Activated CD8-positive, alpha-beta memory T cell treated with anti-CD3 and anti-CD28 coated beads, Interleukin-2, amount 50 U/mL, for 4 hours (primary cell): ENCODE results near the gene PCNX2.

Source experiments
- DNase-seq: peaks from one replicate; pipeline ENCODE4 v3.0.0-alpha.2; 2020

The PCNX2 gene

DNA sequence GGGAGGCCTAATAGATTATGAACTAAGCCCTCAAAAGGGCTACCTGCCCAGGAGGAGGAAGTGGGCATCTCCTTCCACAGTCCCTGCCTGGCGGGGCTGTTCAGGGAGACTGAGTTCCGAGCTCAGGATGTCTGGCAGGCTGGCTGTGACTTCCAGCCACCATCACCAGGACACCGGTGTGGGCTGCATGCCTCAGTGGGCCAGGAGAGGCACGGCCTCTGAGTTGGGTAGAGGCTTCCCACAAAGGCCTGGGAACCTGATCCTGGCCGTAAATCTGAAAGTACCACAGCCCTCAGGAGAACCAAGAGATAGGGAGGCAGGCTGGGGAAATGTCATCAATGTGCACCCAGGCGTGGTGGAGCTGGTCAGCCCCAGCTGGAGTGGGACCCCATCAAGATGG is 316.0 kb downstream of the PCNX2 start:
- no peak for DNase-seq

DNA sequence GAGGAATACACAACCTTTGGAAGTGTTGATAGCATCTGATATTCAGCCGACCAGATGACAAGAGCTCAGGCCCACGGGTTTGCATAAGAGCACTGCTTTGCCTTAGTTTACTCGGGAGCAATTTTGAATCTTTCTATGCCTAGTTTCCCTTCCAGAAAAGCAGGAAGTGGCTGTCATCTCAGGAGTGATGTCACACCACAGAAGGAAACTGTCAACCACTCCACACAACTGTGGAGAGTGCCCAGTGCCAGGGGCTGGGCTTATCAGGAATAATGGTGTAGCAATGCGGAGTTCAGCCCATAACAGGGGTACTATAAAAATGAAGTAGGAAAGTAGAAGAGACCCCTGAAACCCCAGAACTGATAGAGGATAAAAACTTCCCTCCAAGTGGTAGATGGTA is 316.7 kb downstream of the PCNX2 start:
- DNase-seq, result no peak

DNA sequence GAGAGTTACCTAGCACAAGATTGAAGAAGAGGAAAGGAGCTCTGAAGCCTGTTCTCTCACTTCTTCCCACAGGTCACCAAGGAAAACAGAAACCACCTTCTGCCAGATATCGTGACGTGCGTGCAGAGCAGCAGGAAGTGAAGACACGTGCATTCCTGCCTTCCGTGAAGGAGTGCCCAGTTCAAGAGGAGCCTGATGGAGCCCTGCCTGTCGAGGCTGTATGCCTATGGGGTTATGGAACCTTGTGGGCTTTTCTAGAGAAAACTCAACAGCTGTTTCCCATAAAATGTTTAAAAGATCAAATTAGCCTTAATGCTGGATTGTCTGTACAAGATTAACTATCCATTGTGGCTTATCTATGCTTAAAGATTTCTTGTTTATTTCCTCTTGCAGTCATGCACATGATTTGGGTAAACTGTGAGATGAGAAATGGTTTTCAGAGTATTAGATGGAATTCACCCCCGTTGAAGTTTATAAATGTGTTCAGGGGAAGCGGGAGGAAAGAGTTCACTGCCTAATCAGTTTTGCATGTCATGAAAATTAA is 317.4 kb downstream of the PCNX2 start:
- DNase-seq, result no peak

DNA sequence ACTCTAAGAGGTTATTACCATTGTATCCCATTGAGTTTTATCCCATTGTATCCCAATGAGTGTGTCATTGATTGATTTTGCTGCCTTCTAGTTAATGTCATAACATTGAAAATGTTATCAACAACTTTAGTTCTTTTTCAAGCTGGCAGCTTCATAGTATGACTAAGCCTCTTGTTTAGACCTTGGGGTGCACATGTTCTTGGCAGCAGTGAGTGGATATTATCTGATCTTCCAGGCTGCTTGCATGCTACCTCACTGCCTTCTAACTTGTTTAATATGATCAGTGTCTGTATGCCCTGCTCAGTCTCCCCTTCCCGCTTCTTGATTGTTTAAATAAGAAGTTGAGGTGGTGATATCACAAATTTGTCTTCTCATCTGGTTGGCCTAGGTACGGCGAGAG is 320.6 kb downstream of the PCNX2 start:
- DNase-seq, result no peak

DNA sequence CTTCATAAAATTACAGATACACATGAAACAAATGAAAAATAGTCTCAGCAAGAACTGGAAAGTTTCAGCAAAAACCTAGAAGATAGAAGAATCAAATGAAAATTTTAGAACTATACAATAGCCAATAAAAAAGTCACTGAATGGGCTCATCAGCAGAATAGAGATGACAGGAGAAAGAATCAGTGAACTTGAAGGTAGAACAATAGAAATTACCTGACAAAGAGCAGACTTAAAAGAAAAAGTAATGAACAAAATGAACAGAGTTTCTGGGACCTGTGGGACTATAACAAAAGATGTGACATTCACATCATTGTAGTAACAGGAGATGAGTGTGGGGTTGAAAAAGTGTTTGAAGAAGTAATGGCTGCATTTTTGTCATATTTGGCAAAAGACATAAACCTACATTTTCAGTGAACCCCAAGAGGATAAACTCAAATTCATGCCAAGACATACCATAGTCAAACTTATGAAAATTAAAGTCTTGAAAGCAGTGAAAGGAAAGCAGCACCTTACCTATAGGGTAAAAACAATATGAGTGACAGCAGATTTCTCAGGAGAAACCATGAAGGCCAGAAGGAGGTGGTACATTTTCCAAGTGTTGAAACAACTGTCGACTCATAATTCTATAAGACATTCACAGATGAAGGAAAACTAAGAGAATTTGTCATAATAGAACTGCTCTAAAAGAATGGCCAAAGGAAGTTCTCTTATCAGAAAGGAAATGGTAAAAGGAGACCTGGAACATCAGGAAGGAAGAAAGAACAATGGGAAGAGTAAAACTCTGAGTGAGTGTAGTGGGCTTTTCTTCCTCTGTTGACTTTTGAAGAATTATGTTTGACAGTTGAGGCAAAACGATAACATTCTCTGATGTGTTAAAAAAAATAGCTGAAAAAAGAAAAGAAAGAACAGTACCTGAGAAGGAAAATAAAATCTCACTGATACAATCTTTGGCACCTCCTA is 321.6 kb downstream of the PCNX2 start:
- no peak for DNase-seq

DNA sequence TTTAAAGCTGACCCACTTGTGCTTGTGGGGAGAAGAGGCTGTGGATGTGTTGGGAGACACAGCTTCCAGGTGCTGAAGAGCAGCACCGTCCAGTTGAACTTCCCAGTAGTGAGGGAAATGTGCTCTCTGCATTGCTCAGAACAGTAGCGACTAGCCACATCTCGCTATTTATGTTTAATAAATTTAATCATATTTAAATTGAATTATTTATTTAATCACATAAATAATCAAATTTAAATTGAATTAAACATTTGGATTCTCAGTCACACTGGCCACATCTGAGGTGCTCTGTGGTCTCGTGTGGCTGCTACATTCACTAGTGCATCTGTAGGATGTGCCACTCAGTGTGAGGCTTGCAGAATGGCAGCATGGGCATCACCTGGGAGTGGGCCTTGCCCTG is 325.0 kb downstream of the PCNX2 start:
- DNase-seq, result no peak

DNA sequence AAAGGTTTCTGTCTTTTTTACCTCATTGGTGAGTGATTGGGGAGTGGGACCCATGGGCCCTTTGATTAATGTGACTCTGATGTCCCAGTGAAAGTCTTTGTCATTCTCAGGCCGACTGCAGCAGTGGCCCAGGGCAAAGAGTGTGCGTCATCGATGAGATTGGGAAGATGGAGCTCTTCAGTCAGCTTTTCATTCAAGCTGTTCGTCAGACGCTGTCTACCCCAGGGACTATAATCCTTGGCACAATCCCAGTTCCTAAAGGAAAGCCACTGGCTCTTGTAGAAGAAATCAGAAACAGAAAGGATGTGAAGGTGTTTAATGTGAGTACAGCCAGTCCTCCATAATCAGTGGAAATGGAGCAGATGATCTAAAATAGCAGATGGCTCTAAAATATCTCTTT is 325.7 kb downstream of the PCNX2 start:
- DNase-seq, result no peak

DNA sequence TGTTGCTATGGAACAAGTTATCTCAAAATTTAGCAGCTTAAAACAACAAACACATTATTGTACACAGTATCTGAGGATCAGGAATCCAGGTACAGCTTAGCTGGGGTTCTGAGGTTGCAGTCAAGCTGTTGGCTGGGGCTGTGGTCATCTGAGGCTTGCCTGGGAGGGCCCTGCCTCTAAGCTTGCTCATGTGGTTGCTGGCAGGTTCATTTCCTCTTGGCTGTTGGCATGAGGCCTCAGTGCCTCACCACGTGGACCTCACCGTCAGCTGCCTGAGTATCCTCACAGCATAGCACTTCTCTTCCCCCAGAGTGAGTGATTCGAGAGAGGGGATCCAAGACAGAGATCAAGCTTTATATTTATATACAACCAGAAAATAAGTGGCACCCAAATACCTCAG is 326.6 kb downstream of the PCNX2 start:
- DNase-seq, result no peak

DNA sequence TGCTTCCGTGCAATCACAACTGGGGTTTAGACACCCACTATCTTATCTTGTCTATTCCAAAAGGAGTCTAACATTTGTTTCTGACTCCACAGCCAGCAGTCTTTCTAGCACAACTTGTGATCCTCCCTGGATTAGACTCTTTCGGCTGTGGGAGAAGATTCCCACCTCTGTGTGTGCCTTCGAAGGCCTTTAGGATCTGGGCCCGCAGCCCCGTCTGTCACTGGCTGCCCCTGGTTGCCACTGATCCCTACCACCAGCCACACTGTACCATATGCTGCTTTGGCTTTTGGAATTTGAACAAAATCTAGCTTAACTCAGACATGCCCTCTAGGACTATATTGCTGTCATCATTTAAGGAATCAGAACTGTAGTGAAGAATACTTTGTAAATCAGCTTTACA is 327.1 kb downstream of the PCNX2 start:
- no peak for DNase-seq

DNA sequence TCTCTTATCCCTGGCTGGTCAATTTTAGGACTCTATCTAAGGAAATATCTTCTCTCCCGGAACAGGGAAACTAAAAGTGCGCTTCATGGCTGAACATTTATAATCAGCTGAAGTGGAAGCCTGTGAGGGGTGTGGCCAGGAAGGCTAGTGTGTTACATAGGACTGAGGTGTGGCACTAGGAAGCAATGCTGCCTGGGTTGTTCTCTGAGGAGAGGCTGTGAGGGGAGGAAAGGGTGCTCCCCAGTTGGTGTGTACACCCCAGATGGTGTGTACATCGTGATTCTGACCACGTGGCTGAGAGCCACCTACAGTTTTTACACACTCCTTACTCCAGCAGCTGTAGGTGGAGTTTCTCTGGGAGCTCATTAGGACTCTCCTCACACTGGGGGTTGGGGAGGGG is 328.9 kb downstream of the PCNX2 start:
- no peak for DNase-seq

DNA sequence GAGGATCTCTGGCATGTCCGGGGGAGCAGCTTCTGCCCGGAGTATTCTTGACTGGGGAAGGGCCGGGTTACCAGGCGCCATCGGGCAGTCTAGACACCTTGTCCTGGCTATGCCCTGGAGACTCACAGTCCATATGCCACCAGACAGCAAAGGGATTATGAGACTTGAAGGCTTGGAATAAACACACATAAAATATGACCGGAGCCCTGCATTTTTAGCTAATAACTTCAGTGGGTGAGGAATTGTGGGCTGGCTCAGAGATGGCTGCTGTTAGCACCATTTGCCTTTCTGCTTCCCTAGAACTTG is 329.7 kb downstream of the PCNX2 start:
- DNase-seq, result no peak

DNA sequence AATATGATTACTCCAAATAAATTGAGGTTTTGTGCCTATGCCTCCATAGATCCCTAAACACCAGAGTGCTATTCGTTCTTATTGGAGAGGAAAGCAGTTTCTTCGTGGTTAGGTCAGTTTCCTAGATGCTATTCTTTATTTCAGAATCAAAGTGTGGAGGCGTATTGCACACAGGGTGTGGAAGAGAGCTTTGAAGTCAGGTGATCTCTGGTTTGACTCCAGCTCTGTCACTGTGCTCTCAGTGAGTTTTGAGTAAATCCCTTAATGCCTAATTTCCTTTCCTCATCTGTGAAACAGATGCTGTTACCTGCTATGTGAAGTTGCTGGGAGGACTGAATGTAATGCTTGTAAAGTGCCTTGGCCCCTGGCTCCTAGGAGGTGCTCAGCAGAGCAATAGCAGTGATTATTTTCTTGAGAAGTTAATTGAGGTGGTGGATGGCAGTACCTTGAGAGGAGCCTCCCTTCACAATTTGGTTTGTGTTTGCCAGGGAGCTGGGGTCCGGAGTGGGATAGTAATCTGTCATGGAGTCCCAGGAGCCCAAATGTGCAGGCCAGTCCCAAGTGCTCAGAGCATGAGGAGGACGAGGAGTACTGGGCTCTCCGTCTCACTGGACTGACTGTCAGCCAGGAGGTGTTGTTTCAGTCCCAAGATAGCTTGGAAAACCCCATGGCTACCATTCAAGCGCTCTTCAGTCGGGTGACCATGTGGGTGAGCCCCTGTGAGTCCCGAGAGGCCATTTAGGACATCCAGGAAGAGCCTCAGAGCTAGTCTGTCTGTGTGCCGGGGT is 330.2 kb downstream of the PCNX2 start:
- no peak for DNase-seq

DNA sequence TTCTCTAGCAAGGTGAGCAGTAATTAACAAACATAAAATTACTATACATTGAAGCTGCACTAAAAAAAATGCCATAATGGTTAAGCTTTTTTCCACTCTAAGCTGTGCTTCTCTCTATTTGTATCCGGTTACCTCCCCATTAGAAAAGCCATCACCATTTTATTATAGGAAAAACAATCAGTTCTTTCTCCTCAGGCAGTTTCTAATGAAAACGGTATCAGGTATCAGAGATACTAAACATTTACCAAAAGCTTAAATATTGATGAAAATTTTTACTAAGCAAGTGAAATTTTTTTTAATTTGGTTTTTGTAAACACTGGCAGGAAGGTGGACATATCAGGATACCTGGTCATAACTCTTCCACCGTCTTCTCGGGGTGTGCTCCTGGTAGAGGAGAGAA is 330.9 kb downstream of the PCNX2 start:
- DNase-seq, result no peak

DNA sequence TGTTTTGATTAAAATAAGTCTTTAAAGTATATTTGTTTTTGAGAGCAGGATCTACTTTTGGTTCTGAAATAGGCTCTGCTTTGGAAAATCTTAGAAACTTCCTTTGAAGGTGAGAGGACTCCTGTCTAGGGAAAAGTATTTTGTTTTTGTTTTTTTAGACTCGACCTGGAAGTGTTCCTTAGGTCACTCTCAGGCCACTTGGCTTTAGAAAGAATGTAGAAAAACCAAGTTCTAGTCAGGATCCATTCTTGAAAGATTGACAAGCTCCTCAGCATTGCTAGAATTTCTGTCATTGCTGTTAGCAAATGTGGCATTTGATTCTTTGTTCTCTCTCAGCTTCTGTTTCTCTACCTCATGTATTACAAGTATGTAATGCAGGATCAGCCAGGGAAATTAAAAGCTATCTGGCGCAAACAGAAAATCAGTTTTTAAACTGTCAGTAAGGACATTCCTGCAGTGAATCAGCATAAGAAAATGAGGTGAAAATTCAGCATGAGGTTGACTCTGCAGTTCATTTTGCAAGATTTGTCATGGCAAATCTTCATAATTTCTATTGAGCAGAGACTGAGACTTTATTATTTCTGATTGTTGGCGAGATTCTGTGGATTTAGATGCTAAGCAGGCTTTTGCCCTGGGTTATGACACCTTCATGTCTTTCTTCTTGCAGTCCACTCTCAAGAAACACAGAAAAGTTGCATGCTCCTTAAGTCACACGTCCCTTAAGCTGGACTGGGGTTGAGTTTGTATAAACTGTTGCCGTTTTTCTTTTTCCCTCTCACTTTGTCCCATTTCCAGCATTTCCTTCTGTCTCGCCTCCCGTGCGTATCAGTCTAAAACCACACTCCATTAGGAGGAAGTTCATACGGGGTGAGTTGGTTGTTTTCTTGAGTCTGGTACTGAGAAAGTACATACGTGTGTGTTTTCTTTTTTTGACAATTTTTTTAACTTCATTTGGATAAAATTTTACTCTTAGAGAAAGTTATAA is 332.5 kb downstream of the PCNX2 start:
- no peak for DNase-seq

DNA sequence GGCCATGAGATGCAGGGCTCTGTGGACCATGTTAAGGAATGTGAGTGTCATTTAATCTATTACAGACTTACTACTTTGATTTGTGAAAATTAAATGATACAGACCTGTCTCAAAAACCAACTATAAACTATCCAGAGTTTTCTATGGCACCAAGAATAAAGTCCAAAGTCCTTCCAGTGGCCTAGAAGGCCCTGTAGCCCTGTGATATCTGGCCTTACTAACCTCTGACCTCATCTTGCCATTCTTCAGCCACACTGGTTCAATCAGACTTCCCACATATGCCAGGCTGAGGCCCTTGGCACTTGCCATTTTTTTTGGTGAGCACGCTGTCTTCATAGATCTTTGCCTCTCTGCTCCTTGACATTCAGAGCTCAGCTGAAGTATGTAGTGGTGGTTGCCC is 337.5 kb downstream of the PCNX2 start:
- DNase-seq, result no peak

DNA sequence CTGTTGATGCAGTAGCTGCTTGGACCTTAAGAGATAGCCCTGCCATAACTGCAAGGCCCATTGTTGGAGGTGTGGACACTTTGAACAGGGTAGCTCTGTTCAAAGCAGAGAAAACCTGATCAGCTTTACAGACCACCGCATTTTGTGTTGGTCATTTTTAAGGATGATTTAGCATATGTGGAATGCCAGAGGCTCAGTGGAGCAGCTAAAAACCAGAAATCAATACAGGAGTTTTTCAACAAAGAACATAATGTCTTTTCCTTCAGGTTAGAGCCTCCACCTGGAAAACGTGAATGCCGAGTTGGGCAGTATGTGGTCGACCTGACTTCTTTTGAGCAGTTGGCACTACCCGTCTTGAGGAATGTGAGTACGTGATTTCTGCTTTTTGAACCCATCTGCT is 339.4 kb downstream of the PCNX2 start:
- no peak for DNase-seq

DNA sequence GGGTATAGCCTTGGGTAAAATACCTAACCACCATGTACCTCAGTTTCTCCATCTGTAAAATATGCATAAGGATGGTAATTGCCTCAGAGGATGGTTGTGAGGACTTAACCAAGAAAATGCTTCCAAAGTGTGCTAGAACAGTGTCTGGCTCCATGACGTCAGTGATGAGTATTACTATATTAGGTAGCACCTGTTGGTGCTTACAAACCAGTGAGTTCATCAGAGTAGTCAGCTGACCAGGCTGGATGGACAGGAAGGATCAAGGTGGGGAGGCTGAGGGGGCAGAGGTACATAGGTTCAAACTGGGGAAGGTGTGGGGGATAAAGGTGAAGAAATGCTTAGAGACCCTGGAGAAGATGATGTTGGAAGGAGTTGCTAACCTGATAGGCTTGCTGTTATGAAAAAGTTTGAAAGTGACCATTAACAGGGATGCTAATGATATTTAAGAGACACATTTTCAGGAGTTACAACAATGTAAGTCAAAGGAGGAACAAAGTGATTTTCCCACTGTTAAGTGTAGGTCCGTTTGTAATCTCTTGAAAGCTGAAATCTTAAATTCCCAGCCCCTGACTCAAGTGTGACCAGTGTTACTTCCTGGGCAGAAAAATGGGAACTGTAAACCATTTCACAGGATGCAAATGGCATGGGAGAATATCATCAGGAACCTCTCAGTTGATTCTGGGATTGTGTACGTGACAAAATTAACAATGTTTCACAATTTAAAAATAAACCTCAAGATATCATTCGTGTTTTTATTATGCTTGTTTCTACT is 340.7 kb downstream of the PCNX2 start:
- DNase-seq, result no peak

DNA sequence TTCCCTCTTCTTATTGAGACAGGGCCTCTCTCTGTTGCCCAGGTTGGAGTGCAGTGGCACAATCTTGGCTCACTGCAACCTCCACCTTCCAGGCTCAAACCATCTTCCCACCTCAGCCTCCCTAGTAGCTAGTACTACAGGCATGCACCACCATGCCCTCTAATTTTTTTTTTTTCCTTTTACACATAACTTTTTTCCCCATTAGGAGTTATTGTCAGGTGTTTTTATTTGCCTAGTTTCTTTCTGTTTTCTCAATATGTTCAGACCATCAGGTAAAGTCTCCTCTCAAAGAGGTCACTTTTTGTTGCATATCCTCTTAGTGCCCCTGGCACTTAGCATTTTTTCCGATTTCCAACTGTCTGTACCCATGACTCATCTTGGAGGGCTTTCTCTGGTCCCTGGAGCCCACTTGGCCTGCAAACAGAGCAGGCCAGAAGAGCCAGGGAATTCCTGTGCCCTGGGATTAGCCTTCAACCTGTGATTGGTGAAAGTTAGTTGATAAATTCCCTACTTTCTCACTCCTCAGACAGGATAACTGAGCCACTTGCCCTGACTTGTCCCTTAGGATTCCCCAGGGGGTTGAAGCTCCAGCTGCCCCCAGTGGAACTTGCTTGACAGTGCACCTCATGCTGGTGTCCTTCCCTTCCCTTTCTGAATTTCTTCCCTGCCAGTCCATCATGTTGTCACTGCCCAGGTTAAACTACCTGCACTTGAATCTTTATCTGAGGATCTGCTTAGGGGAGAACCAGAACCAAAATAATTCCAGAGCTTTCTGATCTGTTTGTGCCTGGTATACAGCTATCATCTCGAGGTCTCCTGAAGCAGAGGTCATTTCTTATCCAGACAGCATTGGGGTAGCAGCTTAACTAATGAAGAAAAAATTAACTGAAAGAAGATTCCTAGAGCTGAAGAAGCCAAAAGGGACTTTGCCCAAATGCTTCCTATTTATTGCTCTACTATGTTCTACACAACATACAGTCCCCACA is 342.7 kb downstream of the PCNX2 start:
- peak; percentile 20 for DNase-seq

DNA sequence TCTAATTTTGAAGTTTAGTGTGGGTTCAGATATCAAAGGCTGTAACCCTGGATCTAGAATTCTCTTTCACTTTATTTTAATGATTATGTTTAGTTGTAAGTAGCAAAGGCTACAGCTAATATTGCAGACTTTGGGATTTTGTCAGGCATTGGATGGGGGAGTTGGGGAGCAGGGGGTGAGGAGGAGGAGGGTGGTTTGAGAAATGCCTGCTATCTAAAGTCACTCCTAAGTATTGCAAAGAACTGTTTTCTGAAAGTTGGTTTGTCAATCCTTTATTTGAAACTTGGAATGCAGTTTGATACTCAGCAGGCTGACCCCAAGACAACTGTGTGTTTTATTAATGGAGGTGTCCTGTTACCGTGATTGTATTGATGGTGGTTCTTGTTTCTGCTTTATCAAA is 343.9 kb downstream of the PCNX2 start:
- DNase-seq, result no peak

DNA sequence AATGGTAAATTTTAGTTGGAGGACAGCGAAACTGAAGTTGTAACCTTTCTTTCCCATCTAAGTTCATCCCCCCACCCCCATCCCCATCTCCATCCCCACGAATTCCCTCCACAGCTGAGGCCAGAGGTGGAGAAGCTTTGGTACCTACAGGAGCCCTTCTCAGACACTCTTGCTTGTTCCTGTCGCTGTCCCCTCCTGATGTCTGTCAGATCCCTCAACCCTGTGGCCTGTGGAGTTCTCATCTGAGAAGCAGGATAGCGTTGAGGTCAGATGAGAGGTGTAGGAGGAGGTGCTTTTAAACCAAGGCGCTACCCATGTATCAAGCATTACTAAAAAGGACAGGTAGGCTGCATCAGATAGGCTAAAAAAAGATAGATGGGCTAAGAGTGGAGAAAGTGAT is 344.3 kb downstream of the PCNX2 start:
- no peak for DNase-seq
